K562 (cell line): ENCODE results near the gene SLC9C2. TPM values are rescaled to one million over a fixed set of nuclear protein-coding genes. Genes with fewer than 3 reads are reported as not detected.

Source experiments
- ATAC-seq: fragments of 200-7000 bp; cut with Tn5 transposase; 3 replicates; pipeline ENCODE4 v1.9.1; 2020; ENCODE audit warnings: moderate library complexity
- BruUV-seq: library from RNA; stranded (reverse); fragments of 400-500 nt; replicated peaks from 2 replicates; lab custom pipeline; 2021; lab: Mats Ljungman, UMichigan
- CTCF ChIA-PET: fragments of 300-600 bp; formaldehyde crosslinking; extraction: SDS; loops from one replicate; lab custom pipeline; 2021; ENCODE audit warnings: low intra/inter-chr PET ratio; lab: Yijun Ruan, JAX
- POLR2A ChIA-PET: fragments of 300-600, 350-650 bp; sonication (Branson Sonifier 250); formaldehyde crosslinking; extraction: SDS; loops from one replicate; lab custom pipeline; 2021; ENCODE audit warnings: antibody characterized with exemption, inconsistent platforms; lab: Yijun Ruan, JAX
- DNase-seq, 4 experiments: peaks; one replicate each; pipeline versions ENCODE4 v3.0.0 to v3.0.0-alpha.2; 2011 to 2018; ENCODE audit warnings: low spot score in 3 of 4, mixed read lengths in 3 of 4; ENCODE audit errors: extremely low read depth in 1 of 4
- FAIRE-seq: peaks from 2 replicates; lab custom pipeline; 2011; peaks lifted over from hg19 to GRCh38; lab: Jason Lieb, UNC
- H2AFZ ChIP-seq: 2 replicates; pipeline ENCODE4 v1.6.0; 2011; ENCODE audit warnings: low read depth, low read length, control low read depth, inconsistent platforms
- H3K27ac ChIP-seq: fragments of 200-600 bp; 3 replicates; pipeline ENCODE4 v1.8.0; 2011; ENCODE audit warnings: low read depth, mild to moderate bottlenecking, control low read depth, inconsistent platforms, low read length, moderate library complexity, mixed read lengths; ENCODE audit errors: extremely low read depth
- H3K27me3 ChIP-seq, 2 experiments: fragments of 300-600 bp in 1 of 2; 2 replicates in 1 of 2; 3 replicates in 1 of 2; pipeline versions ENCODE4 v1.6.0 to v1.8.0; 2011; ENCODE audit warnings: inconsistent platforms in 2 of 2, low read length in 2 of 2, mild to moderate bottlenecking in 1 of 2, mixed read lengths in 1 of 2, moderate library complexity in 1 of 2; ENCODE audit not compliant: control insufficient read depth in 2 of 2, insufficient read depth in 2 of 2
- H3K36me3 ChIP-seq: fragments of 300-600 bp; 3 replicates; pipeline ENCODE4 v1.8.0; 2011; ENCODE audit warnings: mild to moderate bottlenecking, low read length, inconsistent platforms; ENCODE audit not compliant: control insufficient read depth, insufficient read depth
- H3K4me1 ChIP-seq, 2 experiments: fragments of 200-600 bp in 1 of 2; replicated peaks in 1 of 2; 2 replicates in 1 of 2; 3 replicates in 1 of 2; pipeline versions ENCODE4 v1.5.1 to v1.8.0; 2011; ENCODE audit warnings: inconsistent platforms in 2 of 2, low read length in 2 of 2, mild to moderate bottlenecking in 1 of 2, mixed read lengths in 1 of 2, moderate library complexity in 1 of 2; ENCODE audit not compliant: control insufficient read depth in 2 of 2, insufficient read depth in 2 of 2
- H3K4me2 ChIP-seq: 2 replicates; pipeline ENCODE4 v1.6.1; 2011; ENCODE audit warnings: low read length, control low read depth, inconsistent platforms, mixed read lengths; ENCODE audit not compliant: insufficient read depth
- H3K4me3 ChIP-seq: fragments of 200-600 bp; sonication (generic), shearing (Covaris generic); 2 replicates; pipeline ENCODE4 v1.5.1; 2016; ENCODE audit warnings: control low read depth, inconsistent platforms
- H3K79me2 ChIP-seq: fragments of 200-600 bp; 3 replicates; pipeline ENCODE4 v1.8.0; 2011; ENCODE audit warnings: low read length, inconsistent platforms; ENCODE audit not compliant: control insufficient read depth, insufficient read depth
- H3K9ac ChIP-seq, 2 experiments: 2 replicates each; pipeline versions ENCODE4 v1.6.0 to v1.6.1; 2011; ENCODE audit warnings: low read depth in 2 of 2, low read length in 2 of 2, control low read depth in 1 of 2, inconsistent platforms in 1 of 2, mild to moderate bottlenecking in 1 of 2, mixed read lengths in 1 of 2; ENCODE audit not compliant: insufficient read depth in 1 of 2
- H3K9me1 ChIP-seq: one replicate; pipeline ENCODE4 v1.6.0; 2011; ENCODE audit warnings: inconsistent platforms, mild to moderate bottlenecking, low read length, moderate library complexity; ENCODE audit not compliant: control insufficient read depth, insufficient read depth
- H3K9me3 ChIP-seq: replicated peaks from 2 replicates; pipeline ENCODE4 v1.5.1; 2011; ENCODE audit warnings: low read depth, low read length, inconsistent platforms; ENCODE audit not compliant: control insufficient read depth, insufficient read depth
- H4K20me1 ChIP-seq: replicated peaks from 2 replicates; pipeline ENCODE4 v1.6.1; 2011; ENCODE audit warnings: low read length, inconsistent platforms, mixed read lengths; ENCODE audit not compliant: control insufficient read depth, insufficient read depth
- ARHGAP35 ChIP-seq: fragments of 450-650 bp; IDR thresholded peaks from 2 replicates; pipeline ENCODE4 v1.6.1; 2018; ENCODE audit not compliant: partially characterized antibody
- BCOR ChIP-seq: fragments of 450-650 bp; IDR thresholded peaks from 2 replicates; pipeline ENCODE4 v1.6.1; 2016
- KAT8 ChIP-seq: fragments of 450-650 bp; IDR thresholded peaks from 2 replicates; pipeline ENCODE4 v1.6.1; 2016; ENCODE audit warnings: low read depth, mild to moderate bottlenecking
- MCM2 ChIP-seq: fragments of 450-650 bp; IDR thresholded peaks from 2 replicates; pipeline ENCODE4 v1.6.1; 2017; ENCODE audit warnings: low read depth, mild to moderate bottlenecking
- MXD1 ChIP-seq: fragments of 250-450 bp; sonication (Bioruptor Pico); IDR thresholded peaks from 2 replicates; pipeline ENCODE4 v1.8.0; 2021; ENCODE audit warnings: borderline replicate concordance, mild to moderate bottlenecking, moderate library complexity; ENCODE audit not compliant: poor library complexity, severe bottlenecking
- POLR2B ChIP-seq: fragments of 450-650 bp; IDR thresholded peaks from 2 replicates; pipeline ENCODE4 v1.6.1; 2018; ENCODE audit warnings: low read depth; ENCODE audit not compliant: partially characterized antibody
- RBM39 ChIP-seq: fragments of 200-400 bp; formaldehyde crosslinking; optimal IDR thresholded peaks from 2 replicates; pipeline ENCODE3; 2018; ENCODE audit warnings: low read depth, low read length
- SLC30A9 ChIP-seq: fragments of 250-450 bp; sonication (Bioruptor Pico); IDR thresholded peaks from 2 replicates; pipeline ENCODE4 v1.8.0; 2022; ENCODE audit warnings: mild to moderate bottlenecking, moderate library complexity
- SREBF1 ChIP-seq: fragments of 150-350 bp; IDR thresholded peaks from 2 replicates; pipeline ENCODE4 v1.6.1; 2014; ENCODE audit warnings: antibody characterized with exemption, low read depth, low read length, borderline replicate concordance
- STAT5B ChIP-seq: fragments of 250-450 bp; sonication (Bioruptor Pico); IDR thresholded peaks from 2 replicates; pipeline ENCODE4 v1.8.0; 2021; ENCODE audit warnings: mild to moderate bottlenecking, inconsistent platforms
- TBP ChIP-seq: optimal IDR thresholded peaks from 2 replicates; pipeline ENCODE3; 2011; ENCODE audit warnings: low read depth, low read length, improper control_type of control experiment
- ZNF830 ChIP-seq: fragments of 250-450 bp; sonication (Bioruptor Pico); IDR thresholded peaks from 2 replicates; pipeline ENCODE4 v1.5.0; 2021; ENCODE audit warnings: mild to moderate bottlenecking
- WGBS: fragments of 100-300 bp; shearing (Covaris generic); methylation state at CpG from one replicate; pipeline ENCODE4 v1.1.6; 2016; ENCODE audit warnings: low coverage, mixed read lengths; ENCODE audit not compliant: insufficient coverage; ENCODE audit errors: missing lambda C conversion rate; 5-methylcytosine and 5-hydroxymethylcytosine counted together
- in situ Hi-C: fragments of 300-500 bp; cut with MboI; formaldehyde crosslinking; loops from 4 replicates; pipeline ENCODE4 v1.15.0; 2018; ENCODE audit warnings: inconsistent platforms, mixed read lengths
- intact Hi-C: fragments of 100-400 bp; cut with micrococcal nuclease; formaldehyde crosslinking; loops from 2 replicates; pipeline ENCODE4 v1.14.2; 2022
- polyA plus RNA-seq, 8 experiments: library from polyadenylated mRNA; depleted of rRNA in 4 of 8; stranded (reverse) in 5 of 8; unstranded in 3 of 8; fragments of >200 nt; fragmentation: Nextera tagmentation in 2 of 8; fragmentation: Illumina TruSeq in 1 of 8; extraction: Ambion mirVana in 2 of 8; extraction: Trizol in 1 of 8; gene quantifications; 2 replicates each; pipeline versions ENCODE4 v1.2.1 to v1.2.3, GENCODE V29; 2011 to 2014; ENCODE audit warnings: inconsistent platforms in 1 of 8, missing spikeins in 1 of 8
- total RNA-seq, 7 experiments: library from RNA; depleted of rRNA in 6 of 7; stranded (reverse); fragments of >200 nt in 6 of 7; fragmentation: Illumina TruSeq in 2 of 7; extraction: Trizol in 2 of 7; gene quantifications; 2 replicates each; pipeline versions ENCODE4 v1.2.1 to v1.2.3, GENCODE V29; 2011 to 2021; ENCODE audit warnings: low replicate concordance in 1 of 7

The SLC9C2 gene
- total and polyA plus RNA-seq, 9 of the 15 experiments (the other 6 are each of a cell fraction or from before 2014, with no cell fraction given), result 0.11 to 0.22 (median 0.15) TPM; not detected in 5

GRCh38 chr1:173570370-173571007 lies 32.4 kb downstream of the SLC9C2 start:
- intact Hi-C loops, result loop anchor here (10.0 kb wide), 1 partner anchor 254 kb away; the partner anchor contains the start of genes CENPL and DARS2
- CTCF ChIA-PET, result no interaction called here

More at GRCh38 chr1:173570370-173571007, 32.4 kb downstream of the SLC9C2 start:
- POLR2A ChIA-PET, result interaction anchor here (0.8 to 1.8 kb wide), 2 partner anchors 12 to 298 kb away, joined by 3 to 5 read pairs; partner anchors contain the start of gene ZBTB37
- H3K36me3 ChIP-seq, result no peaks in the 10 kb centered on the region
- no peak overlapping the region for H3K4me3 ChIP-seq
- no TSS peak for BruUV-seq
- ATAC-seq (peak; percentile 43), DNase-seq (no peak), FAIRE-seq (no peak)
- no peaks in the 10 kb centered on the region for H4K20me1 ChIP-seq
- H3K4me1 ChIP-seq, result no peaks in the 10 kb centered on the region
- H3K4me2 ChIP-seq, result no peak overlapping the region
- H3K27me3 ChIP-seq, result no peaks in the 10 kb centered on the region
- no peaks in the 10 kb centered on the region for H3K9me3 ChIP-seq
- H3K79me2 ChIP-seq, result no peaks in the 10 kb centered on the region
- no peak overlapping the region for H3K27ac ChIP-seq
- WGBS, result 43% methylated on average over 4 of the region's 4 CpGs
- no peak for TF ChIP-seq RBM39
- no peak for TF ChIP-seq MCM2
- no peak for TF ChIP-seq MXD1 (CRISPR knock-in tag)
- TF ChIP-seq ZNF830 (CRISPR knock-in tag), result no peak
- TF ChIP-seq BCOR, result no peak
- TF ChIP-seq SLC30A9 (CRISPR knock-in tag), result no peak
- TF ChIP-seq TBP, result no peak
- no peak for TF ChIP-seq STAT5B (CRISPR knock-in tag)
- no peak for TF ChIP-seq KAT8
- TF ChIP-seq ARHGAP35, result no peak
- no peak for TF ChIP-seq POLR2B
- TF ChIP-seq SREBF1, result no peak
- peak overlapping the region in 1 of 2 experiments; percentile 8; a peak in 1 of 4 replicates for H3K9ac ChIP-seq
- no peaks in the 10 kb centered on the region for H3K9me1 ChIP-seq
- H2AFZ ChIP-seq, result no peak overlapping the region
- in situ Hi-C loops, result no loop called here
